H1 (cell line): Measurements from ENCODE around the gene GSTO1. TPM values are rescaled to one million over a fixed set of nuclear protein-coding genes. Genes with fewer than 3 reads are reported as not detected.

Experiments
- RNF2 ChIP-seq: fragments of 200-900, 300-1000 bp; sonication (generic); IDR thresholded peaks from 2 replicates; pipeline ENCODE4 v1.7.1; 2016; ENCODE audit warnings: borderline replicate concordance, low read depth, mild to moderate bottlenecking, antibody characterized with exemption, low read length; ENCODE audit not compliant: poor library complexity, severe bottlenecking; ENCODE audit errors: missing control alignments
- polyA plus RNA-seq, 7 experiments: library from polyadenylated mRNA; depleted of rRNA in 3 of 7; stranded (reverse) in 5 of 7; unstranded in 2 of 7; fragments of >200 nt in 5 of 7; fragments of 200-250 nt in 2 of 7; gene quantifications; 1 replicate in 5 of 7; 2 replicates in 1 of 7; 4 replicates in 1 of 7; pipeline versions ENCODE4 v1.2.1 to v1.2.3, GENCODE V29; 2011 to 2013; ENCODE audit warnings: missing spikeins in 2 of 7, mixed read lengths in 2 of 7
- total RNA-seq: library from RNA; stranded (reverse); fragmentation: NEBNext Ultra II Directional; extraction: Animal tissue kit (Norgen Biotek cat#: 25700); gene quantifications from 2 replicates; pipeline ENCODE4 v1.2.1, GENCODE V29; 2021

GSTO1 gene
- total and polyA plus RNA-seq, 2 of the 8 experiments (the other 6 are each of a cell fraction or from before 2014, with no cell fraction given) = 22.4 to 32.5 TPM

GRCh38 chr10:104304356-104304745 lies 49.7 kb downstream of the GSTO1 start (continued):
- TF ChIP-seq RNF2 = no peak
